ENCODE measurements around the gene ACY1.

The ACY1 gene

GRCh38 chr3:52004163-52004787, 20.9 kb downstream of the ACY1 start:
- DNase-seq (ENCODE audit: low read depth in 1 of 2, low spot score in 1 of 2), result no peak

- no peak for DNase-seq (ENCODE audit: low read depth in 1 of 2, low spot score in 1 of 2)
These were observed 21.6 kb downstream of the ACY1 start for GRCh38 chr3:52004906-52005395.

DNA sequence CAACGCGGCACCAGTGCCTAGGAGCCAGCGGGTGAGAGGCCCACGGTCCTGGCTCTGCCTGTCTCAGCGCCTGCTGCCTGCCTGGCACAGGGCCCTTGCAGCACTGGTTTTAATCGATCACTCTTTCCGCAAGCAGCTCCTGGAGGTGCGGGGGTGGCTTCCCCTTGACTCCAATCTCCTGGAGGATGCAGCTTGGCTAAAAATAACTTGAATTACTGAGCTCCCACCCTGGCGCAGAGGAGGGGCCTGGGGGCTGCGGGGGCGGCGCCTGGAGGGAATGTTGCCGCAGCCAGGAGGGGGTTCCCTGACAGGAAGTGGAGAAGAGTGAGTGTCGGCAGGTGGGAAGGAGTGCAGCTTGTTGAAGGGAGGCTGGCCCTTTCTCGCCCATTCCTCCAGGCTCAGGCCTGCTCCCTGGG, 22.2 kb downstream of the ACY1 start:
- no peak for DNase-seq (ENCODE audit: low read depth in 1 of 2, low spot score in 1 of 2)

DNA sequence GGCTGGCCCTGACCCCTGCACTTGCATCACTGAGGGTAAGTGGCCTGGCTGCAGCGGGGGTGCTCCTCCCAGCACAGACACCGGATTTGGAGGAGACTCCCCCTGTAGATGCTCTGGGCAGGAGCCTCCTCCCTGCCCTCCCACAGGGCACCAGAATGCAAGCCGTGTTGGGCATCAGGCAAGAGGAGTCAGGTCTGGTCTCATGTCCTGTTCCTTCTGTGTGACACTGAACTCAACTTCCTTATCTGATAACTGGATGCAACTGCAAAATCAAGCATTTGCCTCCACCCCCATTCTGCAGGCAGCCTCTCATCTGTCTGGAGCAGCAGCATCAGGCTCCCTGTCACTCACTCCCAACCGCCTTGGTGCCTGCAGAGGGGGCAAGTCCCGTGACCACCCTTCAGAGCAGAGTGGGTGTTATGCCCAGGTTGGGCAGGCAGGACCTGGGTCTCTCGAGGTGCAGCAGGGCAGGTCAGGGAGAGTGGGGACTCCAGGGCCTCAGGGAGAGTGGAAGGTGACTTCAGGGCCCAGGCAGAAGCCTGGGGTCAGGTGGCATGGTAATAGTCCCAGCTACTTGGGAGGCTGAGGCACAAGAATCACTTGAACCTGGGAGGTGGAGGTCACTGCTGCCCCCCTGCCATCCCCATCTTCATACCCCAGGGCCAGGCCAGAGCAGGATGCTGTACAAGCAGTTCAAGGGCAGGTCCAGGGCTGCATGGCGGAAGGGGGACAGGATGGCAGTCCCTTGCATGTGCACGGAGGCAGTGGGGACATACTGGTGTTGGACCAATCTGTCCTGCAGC, 22.9 kb downstream of the ACY1 start:
- no peak for DNase-seq (ENCODE audit: low read depth in 1 of 2, low spot score in 1 of 2)

- DNase-seq (ENCODE audit: low read depth in 1 of 2, low spot score in 1 of 2), result no peak
These were observed 23.4 kb downstream of the ACY1 start for GRCh38 chr3:52006820-52007133.

DNA sequence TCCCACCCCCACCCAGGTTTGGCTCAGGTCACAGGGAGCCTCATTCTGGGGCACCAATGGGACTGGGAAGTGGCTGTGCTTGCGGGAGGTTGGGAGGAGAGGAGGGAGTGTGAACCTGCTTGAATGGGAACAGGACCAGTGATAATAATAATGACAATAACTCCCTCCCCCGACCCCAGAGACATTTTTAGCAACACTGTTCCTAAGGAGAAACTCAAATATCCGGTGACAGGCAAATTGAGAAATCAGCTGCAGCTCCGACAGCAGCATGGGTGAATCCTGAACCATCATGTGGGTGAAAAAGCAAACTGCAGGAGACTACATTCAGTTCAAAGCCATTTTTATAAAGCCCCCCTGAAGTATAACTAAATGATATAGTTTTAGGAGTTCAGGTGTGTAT, 24.0 kb downstream of the ACY1 start:
- no peak for DNase-seq (ENCODE audit: low read depth in 1 of 2, low spot score in 1 of 2)

- no peak for DNase-seq (ENCODE audit: low read depth in 1 of 2, low spot score in 1 of 2)
These were observed 27.1 kb downstream of the ACY1 start for GRCh38 chr3:52010431-52010830.

GRCh38 chr3:52012699-52013098, 29.4 kb downstream of the ACY1 start:
- DNase-seq (ENCODE audit: low read depth in 1 of 2, low spot score in 1 of 2), result no peak

DNA sequence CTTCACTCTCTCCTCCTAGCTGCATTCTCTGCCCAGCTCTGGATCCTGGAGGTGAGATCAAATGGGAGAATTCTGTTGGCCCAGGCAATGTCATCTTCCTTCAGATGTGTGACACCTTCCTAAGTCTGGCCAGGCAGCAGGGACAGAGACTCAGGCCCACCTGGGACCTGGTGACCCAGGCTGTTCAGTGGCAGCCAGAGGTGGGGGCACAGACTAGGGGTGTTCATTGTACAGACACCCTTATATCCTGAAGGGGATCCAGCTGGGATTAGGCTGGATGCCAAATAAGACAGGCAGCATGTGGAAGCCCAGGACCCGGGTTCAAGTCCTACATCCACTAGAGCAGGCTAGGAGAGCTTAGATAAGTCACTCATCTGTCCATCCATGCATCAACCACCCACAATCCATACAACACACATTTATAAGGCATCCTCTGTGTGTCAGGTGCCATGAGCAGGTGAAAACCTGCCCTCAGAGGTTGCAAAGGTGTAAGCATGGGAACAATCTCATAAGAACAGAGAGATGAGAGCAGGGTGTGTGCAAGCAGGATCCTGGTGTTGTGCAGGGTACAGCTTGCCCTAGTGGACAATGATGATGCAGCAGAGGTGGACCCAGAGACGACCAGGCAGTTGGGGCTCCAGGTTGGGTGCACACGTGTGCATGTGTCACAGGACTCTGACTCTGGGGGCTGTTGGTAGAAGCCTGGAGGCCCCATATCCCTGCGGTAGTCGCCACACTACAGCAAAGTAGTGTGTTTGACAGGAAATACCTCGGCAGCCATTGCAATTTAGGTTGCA, 30.7 kb downstream of the ACY1 start:
- no peak for DNase-seq (ENCODE audit: low read depth in 1 of 2, low spot score in 1 of 2)

DNA sequence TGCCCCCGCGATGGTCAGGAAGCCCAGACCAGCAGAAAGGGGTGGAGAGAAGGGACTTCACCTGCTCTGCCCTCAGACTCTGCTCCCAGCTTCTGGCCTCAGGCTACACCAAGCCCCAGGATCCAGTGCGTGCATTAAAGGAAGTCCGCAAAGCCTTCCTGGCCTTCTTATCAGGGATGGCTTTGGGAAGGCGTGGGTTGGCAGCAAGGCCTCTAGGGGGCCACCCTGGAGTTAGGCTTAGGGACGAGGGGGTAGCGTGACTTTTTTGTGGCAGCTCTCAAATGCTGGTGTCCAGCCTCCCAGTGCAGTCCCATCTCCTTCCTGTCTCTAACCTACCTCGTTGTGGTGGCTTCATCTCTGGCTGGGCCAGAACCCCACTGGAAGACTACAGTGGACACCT, 31.3 kb downstream of the ACY1 start:
- no peak for DNase-seq (ENCODE audit: low read depth in 1 of 2, low spot score in 1 of 2)

DNA sequence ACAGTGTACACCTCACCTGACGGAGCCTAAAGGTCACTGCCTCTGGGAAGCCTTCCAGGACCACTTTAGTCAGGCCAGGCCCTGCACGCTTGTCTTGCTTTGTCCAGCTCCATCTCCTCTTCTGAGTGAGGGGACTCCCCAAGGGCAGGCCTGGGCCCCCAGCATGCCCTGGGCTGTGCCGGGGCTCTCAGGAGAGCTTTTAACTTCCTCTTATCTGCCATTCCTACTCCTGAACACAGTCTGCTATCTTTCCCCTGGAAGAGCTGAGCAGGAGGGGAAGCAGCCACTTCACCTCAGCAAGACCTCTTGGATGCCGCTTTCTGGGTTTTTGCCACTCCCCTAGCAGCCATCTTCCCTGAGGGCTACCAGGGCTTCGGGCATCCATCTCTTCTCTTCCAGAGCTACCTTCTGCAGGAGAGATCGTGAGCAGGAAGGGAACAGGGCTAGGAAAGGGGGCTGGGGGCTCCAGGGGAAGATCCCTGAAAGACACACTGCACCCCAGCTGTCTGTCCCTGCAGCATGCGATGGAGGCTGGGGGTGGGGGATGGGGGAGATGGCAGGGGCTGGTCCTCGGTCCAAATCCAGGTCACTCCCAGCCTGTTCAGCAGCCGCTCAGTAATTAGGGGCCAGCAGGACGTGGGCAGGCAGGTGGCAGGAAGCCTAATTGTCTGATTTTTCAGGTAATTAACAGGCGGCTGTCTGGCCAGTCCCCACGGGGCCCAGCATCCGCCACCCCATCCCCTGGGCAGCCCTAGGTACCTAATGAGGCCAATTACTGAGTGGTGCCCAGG, 32.3 kb downstream of the ACY1 start:
- no peak for DNase-seq (ENCODE audit: low read depth in 1 of 2, low spot score in 1 of 2)

- no peak for DNase-seq (ENCODE audit: low read depth in 1 of 2, low spot score in 1 of 2)
These were observed 34.3 kb downstream of the ACY1 start for GRCh38 chr3:52017586-52017985.

DNA sequence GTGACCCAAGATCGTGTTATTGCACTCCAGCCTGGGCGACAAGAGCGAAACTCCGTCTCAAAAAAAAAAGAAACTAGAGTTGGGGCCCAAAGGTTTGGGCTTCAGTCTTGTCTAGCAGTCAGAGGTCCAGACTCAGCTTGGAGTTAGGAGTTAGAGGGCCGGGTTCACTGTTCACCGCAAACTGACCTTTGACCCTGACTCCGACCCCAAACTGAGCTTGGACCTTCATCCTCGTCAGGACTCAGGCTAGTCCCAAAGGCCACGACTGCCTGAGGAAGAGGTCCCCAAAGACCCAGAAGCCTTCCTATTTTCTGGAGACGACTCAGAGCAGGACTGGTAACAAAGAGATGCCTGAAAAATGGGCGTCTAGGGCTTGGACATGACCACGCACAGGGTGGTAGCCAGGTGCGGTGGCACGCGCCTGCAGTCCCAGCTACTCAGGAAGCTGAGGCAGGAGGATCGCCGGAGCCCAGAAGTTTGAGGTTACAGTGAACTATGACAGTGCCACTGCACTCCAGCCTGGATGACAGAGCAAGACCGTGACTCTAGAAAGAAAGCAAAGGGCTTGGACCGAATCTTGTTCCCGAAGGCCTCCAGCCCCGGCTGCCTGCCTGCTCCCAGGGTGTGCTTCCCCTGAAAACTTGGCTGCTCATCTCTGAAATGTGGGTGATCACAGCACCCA, 35.1 kb downstream of the ACY1 start:
- DNase-seq (ENCODE audit: low read depth in 1 of 2, low spot score in 1 of 2), result no peak

- DNase-seq (ENCODE audit: low read depth in 1 of 2, low spot score in 1 of 2), result no peak
These were observed 36.2 kb downstream of the ACY1 start for GRCh38 chr3:52019352-52020080.

GRCh38 chr3:52020796-52021195, 37.5 kb downstream of the ACY1 start:
- DNase-seq (ENCODE audit: low read depth in 1 of 2, low spot score in 1 of 2), result no peak

GRCh38 chr3:52021489-52022268, 38.3 kb downstream of the ACY1 start:
- no peak for DNase-seq (ENCODE audit: low read depth in 1 of 2, low spot score in 1 of 2)

- no peak for DNase-seq (ENCODE audit: low read depth in 1 of 2, low spot score in 1 of 2)
These were observed 39.2 kb downstream of the ACY1 start for GRCh38 chr3:52022323-52023100.

- DNase-seq (ENCODE audit: low read depth in 1 of 2, low spot score in 1 of 2), result no peak
These were observed 39.9 kb downstream of the ACY1 start for GRCh38 chr3:52023101-52023770.

Measured in activated T-helper 1 cell treated with anti-CD3 and anti-CD28 coated beads, Interleukin-2, amount 50 U/mL, for 16 hours (primary cell).